ENCODE measurements around the gene SSTR3.
A peak's percentile ranks its signal among the peaks of the same experiment; 100 is the strongest.
"Not testable (repeated sequence)": the region's sequence is repeated elsewhere in the genome, so short reads cannot be mapped to it uniquely, and the experiment has no call there.

Gene SSTR3

GRCh38 chr22:37241351-37242142, 29.3 kb upstream of the SSTR3 start:
- no peak for DNase-seq

GRCh38 chr22:37240941-37241320, 28.7 kb upstream of the SSTR3 start:
- DNase-seq, result no peak

- no peak for DNase-seq
Measured at GRCh38 chr22:37240240-37240940, 28.1 kb upstream of the SSTR3 start.

- no peak for DNase-seq
Measured at GRCh38 chr22:37239336-37240239, 27.3 kb upstream of the SSTR3 start.

- DNase-seq, result no peak
Measured at GRCh38 chr22:37237371-37238268, 25.3 kb upstream of the SSTR3 start.

- no peak for DNase-seq
Measured at GRCh38 chr22:37235897-37236607, 23.8 kb upstream of the SSTR3 start.

GRCh38 chr22:37234736-37235711, 22.7 kb upstream of the SSTR3 start:
- no peak for DNase-seq

- DNase-seq, result no peak
Measured at GRCh38 chr22:37233751-37234631, 21.7 kb upstream of the SSTR3 start.

- not testable (repeated sequence) for DNase-seq
Measured at GRCh38 chr22:37233371-37233750, 21.1 kb upstream of the SSTR3 start.

GRCh38 chr22:37232140-37232998, 20.1 kb upstream of the SSTR3 start:
- DNase-seq, result no peak

- DNase-seq, result no peak
Measured at GRCh38 chr22:37231406-37232139, 19.3 kb upstream of the SSTR3 start.

GRCh38 chr22:37230673-37231405, 18.6 kb upstream of the SSTR3 start:
- no peak for DNase-seq

- DNase-seq, result peak; percentile 83
Measured at GRCh38 chr22:37229805-37230672, 17.8 kb upstream of the SSTR3 start.

GRCh38 chr22:37229012-37229804, 16.9 kb upstream of the SSTR3 start:
- DNase-seq, result no peak

Measured in activated CD4-positive, alpha-beta T cell treated with anti-CD3 and anti-CD28 coated beads for 1 hour (primary cell).